ENCODE results near the gene CPA4.
"Not testable (repeated sequence)": the region's sequence is repeated elsewhere in the genome, so short reads cannot be mapped to it uniquely, and the experiment has no call there.

CPA4 gene, protein sequence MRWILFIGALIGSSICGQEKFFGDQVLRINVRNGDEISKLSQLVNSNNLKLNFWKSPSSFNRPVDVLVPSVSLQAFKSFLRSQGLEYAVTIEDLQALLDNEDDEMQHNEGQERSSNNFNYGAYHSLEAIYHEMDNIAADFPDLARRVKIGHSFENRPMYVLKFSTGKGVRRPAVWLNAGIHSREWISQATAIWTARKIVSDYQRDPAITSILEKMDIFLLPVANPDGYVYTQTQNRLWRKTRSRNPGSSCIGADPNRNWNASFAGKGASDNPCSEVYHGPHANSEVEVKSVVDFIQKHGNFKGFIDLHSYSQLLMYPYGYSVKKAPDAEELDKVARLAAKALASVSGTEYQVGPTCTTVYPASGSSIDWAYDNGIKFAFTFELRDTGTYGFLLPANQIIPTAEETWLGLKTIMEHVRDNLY

DNA sequence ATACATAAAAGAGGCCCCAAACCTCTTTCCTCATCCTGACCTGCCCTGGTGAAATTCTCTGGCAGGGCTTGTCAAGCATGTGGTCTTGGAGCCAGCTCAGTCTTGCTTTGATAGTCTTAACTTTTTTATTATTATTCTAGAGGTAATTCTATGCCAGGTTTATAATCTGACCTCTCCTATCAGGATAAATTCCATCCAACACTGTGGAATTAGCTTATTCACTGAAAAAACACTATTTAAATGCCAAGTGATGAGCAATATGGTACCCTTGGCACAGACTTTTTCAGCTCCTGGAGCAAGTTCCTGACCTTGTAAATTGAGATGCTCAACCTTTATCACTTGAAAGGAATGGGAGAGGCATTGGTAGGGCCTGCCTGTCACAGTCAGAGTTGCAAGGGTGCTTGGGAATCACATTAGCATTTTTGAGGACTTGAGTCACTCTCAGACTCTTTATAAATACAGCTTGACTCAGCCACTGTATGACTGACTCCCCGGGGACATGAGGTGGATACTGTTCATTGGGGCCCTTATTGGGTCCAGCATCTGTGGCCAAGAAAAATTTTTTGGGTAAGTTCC is at the start of gene CPA4:
TSS of gene CPA4 (plus strand) at position 480 of the 576 bp plus-strand sequence. CDS start at position 500, 20 bp downstream.
- DNase-seq: no peak

DNA sequence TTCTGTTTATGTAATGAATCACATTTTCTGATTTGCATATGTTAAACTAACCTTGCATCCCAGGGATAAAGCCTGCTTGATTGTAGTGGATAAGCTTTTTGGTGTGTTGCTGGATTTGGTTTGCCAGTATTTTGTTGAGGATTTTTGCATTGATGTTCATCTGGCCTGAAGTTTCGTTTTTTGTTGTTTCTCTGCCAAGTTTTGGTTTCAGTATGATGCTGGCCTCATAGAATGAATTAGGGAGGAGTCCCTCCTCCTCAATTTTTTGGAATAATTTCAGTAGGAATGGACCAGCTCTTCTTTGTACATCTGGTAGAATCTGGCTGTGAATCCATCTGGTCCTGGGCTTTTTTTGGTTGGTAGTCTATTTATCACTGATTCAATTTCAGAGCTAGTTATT is 49.5 kb upstream of the CPA4 start:
- not testable (repeated sequence) for DNase-seq

DNA sequence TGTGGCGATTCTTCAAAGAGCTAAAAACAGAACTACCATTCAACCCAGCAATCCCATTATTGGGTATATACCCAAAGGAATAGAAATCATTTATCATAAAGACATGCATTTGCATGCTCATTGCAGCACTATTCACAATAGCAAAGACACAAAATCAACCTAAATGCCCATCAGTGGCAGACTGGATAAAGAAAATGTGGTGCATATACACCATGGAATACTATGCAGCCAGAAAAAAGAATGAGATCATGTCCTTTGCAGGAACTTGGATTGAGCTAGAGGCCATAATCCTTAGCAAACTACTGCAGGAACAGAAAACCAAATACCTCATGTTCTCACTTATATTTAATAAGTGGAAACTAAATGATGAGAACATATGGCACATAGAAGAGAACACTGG is 46.5 kb upstream of the CPA4 start:
- DNase-seq: not testable (repeated sequence)

DNA sequence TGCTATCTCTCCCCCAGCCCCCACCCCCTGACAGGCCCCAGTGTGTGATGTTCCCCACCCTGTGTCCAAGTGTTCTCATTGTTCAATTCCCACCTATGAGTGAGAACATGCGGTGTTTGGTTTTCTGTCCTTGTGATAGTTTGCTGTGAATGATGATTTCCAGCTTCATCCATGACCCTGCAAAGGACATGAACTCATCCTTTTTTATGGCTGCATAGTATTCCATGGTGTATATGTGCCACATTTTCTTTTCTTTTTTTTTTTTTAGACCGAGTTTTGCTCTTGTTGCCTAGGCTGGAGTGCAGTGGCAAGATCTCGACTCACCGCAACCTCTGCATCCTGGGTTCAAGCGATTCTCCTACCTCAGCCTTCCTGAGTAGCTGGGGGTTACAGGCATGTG is 44.1 kb upstream of the CPA4 start:
- not testable (repeated sequence) for DNase-seq

DNA sequence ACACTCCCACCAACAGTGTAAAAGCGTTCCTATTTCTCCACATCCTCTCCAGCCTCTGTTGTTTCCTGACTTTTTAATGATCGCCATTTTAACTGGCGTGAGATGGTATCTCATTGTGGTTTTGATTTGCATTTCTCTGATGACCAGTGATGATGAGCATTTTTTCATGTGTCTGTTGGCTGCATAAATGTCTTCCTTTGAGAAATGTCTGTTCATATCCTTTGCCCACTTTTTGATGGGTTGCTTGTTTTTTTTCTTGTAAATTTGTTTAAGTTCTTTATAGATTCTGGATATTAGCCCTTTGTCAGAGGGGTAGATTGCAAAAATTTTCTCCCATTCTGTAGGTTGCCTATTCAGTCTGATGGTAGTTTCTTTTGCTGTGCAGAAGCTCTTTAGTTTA is 43.3 kb upstream of the CPA4 start:
- not testable (repeated sequence) for DNase-seq

DNA sequence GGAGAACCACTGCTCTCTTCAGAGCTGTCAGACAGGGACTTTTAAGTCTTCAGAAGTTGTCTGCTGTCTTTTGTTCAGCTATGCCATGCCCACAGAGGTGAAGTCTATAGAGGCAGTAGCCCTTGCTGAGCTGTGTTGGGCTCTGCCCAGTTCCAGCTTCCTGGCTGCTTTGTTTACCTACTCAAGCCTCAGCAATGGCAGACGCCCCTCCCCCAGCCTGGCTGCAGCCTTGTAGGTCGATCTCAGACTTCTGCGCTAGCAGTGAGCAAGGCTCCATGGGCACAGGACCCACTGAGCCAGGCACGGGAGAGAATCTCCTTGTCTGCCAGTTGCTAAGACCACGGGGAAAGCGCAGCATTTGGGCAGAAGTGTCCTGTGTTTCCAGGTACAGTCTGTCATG is 38.4 kb upstream of the CPA4 start:
- no peak for DNase-seq

DNA sequence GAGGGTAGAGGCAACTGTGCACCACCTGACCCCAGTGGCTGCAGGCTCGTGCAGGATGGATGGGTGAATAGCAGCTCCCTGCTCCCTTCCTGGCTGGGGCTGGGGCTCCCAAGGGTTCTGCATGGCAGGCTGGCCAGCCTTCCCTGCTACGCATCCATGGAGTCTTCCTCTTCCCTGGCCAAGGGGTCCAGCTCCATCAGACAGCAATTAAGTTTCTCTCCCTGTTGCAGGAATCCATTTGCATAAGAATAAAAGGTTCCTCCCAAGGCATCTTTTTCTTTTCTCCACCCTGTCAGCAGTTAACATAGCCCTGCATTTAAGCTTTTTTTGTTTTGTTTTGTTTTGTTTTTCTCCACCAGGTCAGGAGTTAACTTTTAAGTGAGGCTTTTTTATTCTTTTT is 36.3 kb upstream of the CPA4 start:
- DNase-seq: no peak

DNA sequence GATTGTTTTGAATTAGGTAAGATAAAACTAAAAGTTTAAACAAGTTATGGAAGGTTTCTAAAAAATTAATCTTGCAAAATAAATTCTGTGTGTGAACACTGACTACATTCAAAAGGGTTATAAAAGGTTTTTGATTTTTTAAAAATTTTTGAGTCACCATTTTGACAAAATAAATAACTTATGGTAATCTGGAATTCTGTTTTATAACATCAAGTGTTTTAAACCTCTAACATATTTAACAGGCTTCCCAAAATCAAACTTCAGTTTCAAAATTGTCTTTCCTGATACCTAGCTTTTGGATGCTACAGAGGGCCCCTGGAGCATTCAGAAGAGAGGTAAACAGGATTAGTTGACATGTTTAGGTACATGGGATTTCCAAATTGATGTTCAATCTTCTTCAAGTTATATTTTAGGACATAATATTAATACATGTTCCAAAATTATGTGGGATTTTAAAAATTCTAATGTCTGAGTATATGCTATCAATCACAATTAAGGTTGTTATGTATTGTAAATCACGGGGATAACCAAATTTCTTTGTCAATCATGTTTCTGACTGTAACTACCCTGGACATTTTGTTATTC is 34.4 kb upstream of the CPA4 start:
- no peak for DNase-seq

DNA sequence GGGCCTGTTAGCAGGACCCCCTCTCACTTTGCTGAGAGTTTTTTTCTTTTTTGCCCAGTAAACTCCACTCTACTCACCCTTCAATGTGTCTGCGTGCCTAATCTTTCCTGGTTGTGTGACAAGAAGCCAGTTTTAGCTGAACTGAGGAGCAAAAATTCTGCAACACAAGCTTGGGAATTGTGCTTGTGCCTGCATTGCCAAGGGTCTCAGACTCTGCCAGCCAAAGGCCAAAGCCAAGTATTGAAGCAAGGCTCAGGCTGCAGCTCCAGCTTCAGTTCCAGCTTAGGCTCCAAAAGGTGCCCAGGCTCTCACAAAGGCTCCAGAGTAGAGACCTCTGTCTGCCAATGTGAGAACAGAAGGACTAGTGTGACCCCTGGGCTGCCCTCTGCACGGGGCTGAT is 30.5 kb upstream of the CPA4 start:
- no peak for DNase-seq

DNA sequence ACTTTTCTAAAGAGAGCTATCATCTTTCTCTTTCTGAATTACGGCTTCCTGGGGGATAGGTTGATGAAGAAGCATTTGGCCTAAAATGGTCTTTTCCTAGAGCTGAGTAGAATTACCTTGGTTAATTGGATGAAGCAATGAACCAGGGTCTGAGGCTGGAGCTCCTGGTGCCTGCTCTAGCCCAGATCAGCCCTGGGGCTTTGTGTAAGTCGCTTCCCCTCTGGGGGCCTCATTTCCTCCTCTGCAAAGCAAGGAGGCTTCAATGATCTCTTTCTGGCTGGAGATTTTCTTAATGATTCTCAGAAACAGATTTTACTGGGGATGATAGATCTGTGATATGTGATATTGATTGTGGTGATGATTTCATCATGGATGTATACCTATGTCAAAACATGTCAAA is 29.8 kb upstream of the CPA4 start:
- no peak for DNase-seq

DNA sequence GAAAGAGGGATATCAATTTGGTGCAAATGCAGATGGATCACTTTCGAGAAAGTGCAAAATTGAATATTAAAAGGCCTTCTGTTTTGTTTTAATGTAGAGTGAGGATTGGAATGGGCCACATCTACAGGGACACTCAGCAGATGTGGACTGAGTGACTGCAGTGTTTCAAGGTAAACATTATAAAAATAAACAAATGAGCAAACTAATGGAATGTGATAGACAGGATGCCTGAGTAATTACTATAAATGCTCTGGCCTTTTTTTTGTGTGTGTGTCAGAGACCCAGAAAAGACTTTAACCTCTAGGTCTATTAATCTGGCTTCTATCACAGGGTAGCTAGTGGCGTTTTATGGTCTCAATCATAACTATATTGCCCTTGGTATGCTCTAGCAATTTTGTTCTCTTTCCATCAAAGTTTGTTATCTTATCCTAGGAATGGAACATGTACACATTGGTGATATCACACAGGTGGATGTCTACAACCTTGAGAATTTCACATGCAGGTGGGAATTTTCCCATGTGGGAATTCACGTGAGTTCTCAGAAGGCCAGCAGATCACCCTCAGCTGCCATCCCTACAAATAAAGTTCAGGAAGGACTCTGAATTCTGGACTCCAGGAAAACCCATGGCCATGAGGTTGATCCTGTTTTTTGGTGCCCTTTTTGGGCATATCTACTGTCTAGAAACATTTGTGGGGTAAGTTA is 26.6 kb upstream of the CPA4 start, which contains the start of gene CPA2:
TSS of gene CPA2 (plus strand) at position 606 of the 703 bp plus-strand sequence. CDS start at position 625, 19 bp downstream.
- no peak for DNase-seq

DNA sequence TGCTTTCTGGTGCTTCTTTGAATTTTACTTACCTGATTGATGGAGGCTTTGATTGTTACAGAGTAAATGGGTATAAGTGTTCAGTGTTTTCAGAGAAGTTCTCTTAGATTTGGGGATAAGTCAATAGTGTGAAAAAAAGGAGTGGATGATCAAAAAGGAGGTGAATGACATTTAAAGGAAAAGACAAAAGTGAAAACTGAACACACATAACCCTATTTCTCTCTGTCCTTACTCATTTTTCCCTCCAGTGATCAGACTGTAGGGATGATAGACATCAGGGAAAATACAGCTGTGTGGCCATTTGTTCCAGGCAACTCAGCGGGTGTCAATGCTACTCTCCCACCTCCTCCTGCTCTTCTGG is 26.0 kb upstream of the CPA4 start:
- DNase-seq: no peak

DNA sequence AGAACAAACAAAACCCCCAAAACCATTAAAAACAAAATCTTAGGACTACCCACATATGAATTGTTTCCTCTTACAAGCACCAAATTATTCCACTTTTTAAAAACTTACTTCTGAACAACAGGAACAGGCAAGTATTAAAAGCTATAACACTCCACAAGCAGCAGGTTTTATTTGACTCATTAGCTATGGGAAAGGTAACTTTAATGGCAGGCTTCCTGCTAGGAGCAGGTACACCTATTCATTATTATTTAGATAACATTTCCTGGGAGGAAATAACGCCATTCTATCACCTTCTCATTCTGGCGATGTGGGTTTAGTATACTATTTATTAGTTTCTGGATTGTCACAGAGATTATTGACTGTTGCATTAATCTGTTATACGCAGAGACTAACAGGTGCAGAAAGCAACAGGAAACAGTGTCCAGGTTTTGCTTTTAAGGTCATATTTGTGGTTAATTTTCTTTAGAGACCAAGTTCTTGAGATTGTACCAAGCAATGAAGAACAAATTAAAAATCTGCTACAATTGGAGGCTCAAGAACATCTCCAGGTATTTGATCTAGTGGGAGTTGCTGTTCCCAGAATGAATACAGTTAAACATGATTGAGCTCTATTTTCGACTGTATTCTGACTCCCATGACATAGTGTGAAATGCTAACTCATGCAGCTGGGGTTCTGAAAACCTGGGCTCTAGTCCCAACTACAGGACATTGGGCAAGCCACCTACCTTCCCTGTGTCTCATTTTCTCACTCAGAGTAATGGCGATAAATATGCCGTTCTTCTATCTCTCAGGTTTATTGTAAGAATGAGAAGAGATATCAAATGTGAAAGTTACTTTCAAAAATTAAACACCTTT is 24.3 kb upstream of the CPA4 start:
- DNase-seq: no peak

DNA sequence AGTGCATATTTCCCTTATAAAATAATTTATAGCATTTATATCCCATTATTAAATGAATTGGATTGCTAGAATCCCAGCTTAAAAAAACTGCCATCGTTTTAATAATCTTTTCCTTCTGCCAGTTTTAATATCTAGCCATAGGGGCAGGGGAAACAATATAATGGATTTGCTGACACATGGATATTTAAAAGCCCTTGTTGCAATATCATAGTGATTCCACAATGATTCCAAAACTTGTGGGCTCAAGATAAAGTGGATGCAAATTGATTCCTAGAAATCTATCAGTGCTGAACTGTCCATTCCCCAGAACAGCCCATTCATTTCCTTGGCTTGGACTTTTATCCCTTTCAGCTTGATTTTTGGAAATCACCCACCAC is 23.7 kb upstream of the CPA4 start:
- DNase-seq: no peak

DNA sequence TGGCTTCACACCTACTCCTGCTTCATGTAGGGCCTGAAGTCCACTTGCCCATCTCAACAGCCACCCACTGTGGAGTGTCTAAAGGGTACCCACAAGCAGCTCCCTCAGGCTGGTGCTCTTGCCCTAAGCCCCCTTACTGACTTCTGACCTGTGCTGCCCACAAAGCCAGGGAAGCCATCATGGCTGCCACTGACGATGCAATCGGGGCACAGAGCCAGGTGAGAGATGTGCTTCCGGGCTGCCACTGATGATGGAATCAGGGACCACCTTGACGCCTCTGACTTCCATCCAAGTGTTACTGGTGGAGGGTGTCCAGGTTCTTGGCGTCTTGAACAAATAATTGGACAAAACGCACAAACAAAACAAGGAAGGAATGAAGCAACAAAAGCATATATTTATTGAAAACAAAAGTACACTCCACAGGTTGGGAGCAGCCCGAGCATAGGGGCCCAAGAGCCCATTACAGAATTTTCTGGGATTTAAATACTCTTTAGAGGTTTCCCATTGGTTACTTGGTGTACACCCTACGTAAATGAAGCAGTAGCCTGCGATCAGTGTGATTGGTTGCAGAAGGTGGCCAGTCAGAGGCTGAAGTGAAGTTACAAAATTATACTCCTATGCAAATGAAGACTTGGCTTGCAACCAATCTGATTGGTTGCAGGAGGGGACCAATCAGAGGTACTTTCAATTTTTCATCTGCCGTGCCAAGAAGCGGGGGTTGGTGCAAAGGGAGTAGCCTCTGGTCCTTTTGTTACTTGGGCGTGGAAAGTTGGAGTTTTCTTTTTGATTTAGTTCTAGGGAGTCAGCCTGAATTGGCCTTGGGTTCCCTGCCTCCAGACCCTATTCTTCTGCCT is 21.8 kb upstream of the CPA4 start:
- no peak for DNase-seq

DNA sequence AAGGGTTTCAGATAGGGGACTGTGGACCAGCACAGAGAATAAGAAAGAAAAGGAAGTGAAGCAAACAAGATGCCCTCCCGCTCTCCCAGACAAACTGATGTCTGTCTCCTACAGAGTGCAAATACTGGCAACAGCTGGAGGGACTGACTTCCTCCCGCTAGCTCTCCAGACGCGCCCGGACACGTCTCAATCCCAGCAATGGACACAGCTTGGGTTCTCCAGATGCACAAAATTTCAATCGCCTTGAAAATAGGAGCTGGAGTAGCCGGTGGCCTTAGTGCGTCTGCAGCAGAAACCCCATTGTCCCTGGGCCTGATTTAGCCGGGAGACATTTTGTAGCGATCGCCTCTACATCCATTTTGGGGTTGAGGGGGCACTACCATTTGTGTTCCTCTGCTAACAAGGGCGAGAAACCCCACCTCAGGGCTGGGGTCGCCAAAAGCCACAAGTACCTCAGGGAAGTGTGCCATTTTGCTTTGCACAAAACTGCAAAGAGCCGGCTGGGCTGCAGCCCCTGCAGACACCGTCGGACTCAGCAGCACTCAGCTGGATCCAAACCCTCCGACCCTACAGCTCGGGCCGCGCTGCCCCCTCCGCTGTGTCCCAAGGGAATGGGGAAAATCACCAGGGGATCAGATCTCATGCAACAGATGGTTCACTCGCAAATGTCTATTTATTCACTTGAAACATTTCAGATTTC is 20.4 kb upstream of the CPA4 start:
- DNase-seq: no peak

DNA sequence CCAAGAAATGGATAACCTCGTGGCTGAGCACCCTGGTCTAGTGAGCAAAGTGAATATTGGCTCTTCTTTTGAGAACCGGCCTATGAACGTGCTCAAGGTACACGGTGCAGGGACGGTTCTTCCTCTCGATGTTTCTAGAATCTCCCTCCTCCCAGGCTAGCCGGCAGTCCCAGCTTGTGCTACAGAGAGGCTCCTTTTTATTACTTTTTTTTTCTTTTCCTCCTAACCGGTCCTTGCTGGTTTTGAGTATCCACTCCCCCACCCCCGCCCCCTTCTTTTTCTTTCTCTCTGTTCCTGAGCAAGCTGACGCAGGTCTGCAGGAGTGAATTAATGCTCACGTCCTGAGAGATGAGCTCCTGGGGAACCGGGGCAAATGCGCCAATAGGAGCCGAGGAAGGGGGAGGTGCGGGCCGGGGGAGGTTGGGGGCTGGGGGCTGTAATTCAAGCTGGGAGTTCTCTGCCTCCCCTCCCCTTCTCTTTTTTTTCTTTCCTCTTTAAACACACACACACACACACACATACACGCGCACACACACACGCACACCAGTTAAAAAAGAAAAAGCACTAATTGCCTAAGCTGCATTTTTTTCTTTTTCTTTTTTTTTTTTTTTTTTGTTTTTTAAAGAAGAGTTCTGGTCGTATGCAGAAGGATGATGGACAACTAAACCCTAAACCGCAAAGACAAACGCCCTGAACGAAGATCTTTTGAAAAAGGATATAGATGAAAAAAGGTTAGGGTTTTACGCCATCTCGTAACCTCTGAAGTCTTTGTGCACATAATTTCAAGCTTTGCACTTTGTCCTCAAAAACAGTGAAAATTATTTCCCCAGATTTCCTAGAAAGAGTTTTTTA is 19.7 kb upstream of the CPA4 start:
- DNase-seq: no peak

DNA sequence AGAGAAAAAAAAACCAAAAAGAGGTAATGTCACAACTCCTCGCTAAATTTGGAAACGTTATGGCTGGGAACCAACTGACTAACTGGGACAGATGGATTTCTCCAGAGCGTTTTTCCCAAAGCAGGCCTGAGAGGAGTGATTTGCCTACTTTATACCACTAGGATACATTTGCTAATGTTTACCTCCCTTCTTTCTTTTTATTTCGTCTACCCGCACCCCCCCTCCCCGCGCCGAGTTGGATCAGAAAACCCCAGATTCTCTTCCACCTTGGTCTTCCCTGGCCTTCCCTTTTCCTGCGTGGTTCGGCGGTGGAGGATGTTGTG is 19.1 kb upstream of the CPA4 start:
- DNase-seq: no peak

DNA sequence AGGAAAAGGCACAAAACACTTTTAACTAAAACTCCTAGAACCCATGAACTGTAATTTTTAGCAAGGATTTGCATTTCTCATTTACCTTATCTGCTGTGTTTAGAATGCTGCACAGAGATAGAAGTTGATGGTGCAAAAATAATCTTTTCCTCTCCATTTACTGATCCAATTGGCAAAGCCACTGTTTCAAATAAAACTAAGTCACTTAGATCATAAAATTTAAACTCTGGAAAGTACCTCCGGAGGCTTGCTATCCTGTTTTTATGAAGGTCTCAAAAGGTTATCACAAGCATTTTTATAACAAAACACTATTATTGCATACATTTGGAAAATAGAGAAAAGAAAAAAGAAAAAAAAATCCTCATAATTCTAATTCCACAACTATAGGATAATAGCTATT is 18.7 kb upstream of the CPA4 start:
- DNase-seq: no peak

DNA sequence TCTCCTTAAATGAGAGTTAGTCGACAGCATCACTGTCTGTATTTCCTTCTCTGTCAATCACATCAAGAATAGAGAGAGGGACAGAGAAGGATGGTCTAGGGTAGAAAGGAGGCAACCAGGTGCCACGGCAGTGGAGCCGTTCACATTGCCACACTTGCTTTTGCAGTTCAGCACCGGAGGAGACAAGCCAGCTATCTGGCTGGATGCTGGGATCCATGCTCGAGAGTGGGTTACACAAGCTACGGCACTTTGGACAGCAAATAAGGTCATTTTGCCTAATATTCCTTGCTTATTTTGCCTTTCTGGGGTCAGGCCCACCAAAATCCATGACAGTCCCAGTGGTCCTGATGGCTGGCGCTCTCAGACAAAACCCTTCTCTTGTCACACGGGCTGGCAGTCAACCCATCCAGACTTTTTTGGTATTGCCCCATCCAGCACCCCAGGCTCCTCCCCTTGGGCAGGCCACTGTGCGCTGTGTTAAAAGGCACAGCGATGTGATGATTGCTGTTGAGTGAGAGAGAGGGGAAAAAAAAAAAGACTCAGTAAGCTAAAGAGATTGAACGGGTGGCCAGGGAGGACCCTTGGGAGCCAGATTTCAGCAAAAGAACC is 17.9 kb upstream of the CPA4 start:
- no peak for DNase-seq
